Head of caudate nucleus (tissue), 42 donors: ENCODE measurements around the gene AATK.
A peak's percentile ranks its signal among the peaks of the same experiment; 100 is the strongest.

Experiments used
- DNase-seq, 42 donors: peaks; one replicate each; pipeline versions ENCODE4 v3.0.0 to v3.0.0-alpha.2; 2020 to 2021; ENCODE audit warnings: mixed read lengths in 7 of 42
- intact Hi-C: fragments of 100-400 bp; cut with DNase I; formaldehyde crosslinking; loops from one replicate; pipeline ENCODE4 v1.15.0; 2022

The AATK gene

DNA sequence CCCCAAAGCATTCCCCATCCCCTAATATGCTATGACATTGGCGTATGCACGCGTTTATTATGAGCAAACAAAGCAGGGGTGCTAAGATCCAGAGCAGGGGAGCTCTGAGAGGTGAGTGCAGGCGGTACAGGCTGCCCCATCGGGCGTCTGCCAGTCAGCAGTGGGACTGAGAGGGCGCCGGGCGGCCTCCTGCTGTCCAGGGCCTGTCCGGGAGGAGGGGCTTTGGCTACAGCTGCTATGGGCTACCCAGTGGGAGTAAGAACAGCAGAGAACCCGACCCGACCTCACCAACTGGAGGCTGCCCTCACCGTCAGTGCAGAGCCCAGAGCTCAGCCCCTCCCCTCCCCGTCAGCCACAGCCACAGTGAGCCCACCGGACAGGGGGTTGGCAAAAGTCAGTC, 18.5 kb upstream of the AATK start:
- no peak for DNase-seq
- intact Hi-C loops: no loop called here

GRCh38 chr17:81183807-81184206, 17.8 kb upstream of the AATK start:
- no peak for DNase-seq
- intact Hi-C loops: no loop called here

- intact Hi-C loops: no loop called here
- no peak for DNase-seq
Observed at GRCh38 chr17:81183316-81183715, 17.3 kb upstream of the AATK start.

- intact Hi-C loops: no loop called here
Observed at GRCh38 chr17:81182596-81182995, 16.6 kb upstream of the AATK start.

GRCh38 chr17:81181811-81182185, 15.8 kb upstream of the AATK start:
- intact Hi-C loops: no loop called here
- no peak for DNase-seq

More at GRCh38 chr17:81182596-81182995, 16.6 kb upstream of the AATK start:
- no peak for DNase-seq

DNA sequence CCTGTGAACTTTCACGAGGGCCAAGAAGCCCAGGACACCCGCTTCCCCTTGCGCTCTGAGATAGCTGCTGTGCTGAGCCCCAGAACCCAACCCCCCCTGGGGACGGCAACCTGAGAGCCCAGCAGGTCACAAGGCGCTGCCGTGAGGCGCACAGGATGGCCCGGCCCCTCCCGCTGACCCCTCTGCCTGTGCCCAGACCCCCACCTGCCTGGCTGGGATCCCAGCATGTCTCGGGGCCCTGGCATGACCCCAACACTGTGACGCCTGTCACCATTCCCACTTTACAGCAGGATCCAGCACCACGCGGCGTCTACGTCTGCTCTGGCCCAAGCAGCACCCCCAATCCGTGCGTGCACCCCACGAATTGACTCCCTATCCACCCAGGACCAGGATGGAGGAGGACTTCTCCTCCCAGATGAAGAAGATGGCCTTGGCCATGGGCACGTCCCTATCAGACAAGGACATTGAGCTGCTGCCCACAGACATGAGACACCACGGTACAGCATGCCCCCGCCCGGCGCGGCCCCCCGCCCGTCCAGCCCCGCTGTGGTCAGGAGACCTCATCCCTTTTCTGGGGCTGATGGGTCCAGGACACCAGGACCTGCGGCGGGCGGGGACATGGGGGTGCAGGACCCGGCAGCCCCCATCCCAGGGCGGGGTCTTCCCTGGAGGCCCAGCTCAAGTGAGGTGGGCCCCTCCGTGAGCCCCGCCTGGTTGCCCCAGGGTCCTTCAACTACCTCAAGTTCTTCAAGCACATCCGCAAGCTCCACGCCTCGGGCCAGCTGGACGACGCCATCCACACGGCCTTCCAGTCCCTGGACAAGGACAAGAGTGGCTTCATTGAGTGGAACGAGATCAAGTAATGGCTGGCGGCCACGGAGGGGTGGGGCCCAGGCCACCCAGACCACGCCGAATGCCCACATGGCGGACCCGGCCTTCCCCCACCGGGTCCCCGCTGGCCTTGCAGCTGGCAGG, 15.1 kb upstream of the AATK start:
- intact Hi-C loops: no loop called here
- DNase-seq: no peak

DNA sequence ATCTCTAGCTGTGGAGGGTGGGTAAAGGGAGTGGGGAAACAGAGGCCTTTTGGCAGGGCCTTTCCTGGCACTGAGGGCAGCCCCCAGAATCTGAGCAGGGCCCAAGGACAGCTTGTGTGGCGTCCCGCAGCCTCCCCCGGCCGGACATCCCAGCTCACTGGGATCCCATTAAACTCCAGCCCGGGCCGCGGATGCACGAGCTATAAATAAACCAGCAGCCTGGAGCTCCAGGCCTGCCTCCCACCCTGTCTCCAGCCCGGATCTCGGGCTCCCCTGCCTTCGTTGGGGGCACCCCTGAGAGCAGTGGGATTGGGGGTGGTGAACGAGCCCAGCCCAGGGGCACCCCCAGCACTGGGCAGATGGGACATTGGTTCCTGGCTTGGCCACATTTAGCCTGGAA, 13.8 kb upstream of the AATK start:
- intact Hi-C loops: no loop called here
- no peak for DNase-seq

DNA sequence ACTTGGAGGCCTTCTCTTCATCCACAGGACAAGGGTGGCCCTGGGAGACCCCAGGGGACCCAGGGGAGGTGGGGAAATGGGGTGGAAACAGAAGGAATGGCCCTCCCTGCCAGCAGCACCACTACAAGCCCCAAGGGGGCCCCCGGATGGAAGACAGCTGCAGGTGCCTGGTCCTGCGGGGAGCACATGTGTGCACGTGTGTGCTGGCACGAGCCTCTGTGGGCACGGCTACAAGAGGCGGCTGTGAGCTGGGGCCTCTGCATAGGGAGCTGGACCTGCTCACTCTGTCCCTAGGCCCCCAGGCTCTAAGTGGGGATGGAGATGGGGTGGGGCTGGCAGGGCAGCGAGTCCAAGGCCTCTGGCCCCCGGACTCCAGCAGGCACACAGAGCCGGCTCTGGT, 13.2 kb upstream of the AATK start:
- no peak for DNase-seq
- intact Hi-C loops: no loop called here

DNA sequence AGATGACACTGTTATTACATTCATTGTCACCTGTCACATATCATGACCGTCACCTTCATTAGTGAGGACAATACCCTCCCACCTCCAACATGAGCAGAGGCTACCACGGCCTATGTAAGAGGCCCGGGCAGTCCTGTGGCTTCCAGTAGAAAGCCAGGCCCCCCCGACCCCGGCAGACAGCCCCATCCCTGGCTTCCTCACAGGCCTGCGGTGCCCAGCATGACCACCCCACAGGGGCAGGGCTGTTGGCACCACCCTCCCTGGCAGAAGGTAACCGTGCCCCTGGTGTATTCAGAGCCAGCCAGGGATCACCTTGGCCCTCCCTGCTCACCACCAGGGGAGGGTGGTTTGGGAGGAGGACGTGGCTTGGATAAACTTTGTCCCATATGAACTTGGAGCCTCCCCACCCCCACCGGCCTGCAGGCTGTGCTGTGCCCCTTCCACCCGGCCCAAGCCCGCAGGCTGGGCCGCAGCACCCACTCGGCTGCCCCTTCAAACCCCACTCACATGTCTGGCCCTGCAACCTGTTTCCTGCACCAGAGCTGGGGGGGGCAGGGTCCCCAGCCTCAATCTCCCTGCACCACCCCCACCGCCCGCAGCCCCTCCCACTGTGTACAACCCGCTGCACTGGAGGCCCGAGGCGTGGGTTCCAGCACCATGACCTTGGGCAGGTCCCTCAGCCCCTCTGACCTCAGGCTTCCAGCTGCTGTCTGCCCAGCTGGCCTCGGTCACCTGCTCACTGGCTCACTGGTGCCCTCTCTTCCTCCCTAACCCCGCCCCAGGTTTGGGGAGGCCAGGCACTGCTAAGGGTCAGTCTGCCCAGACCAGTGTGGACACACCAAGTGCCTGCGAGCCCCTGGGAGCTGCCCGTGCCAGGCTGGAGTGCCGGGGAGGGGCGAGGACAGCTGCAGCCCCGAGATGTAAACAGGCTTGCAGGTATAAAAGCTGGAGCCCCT, 12.4 kb upstream of the AATK start:
- intact Hi-C loops: no loop called here
- DNase-seq: no peak

- DNase-seq: no peak
- intact Hi-C loops: no loop called here
Observed at GRCh38 chr17:81176666-81177065, 10.6 kb upstream of the AATK start.

- no peak for DNase-seq
- intact Hi-C loops: no loop called here
Observed at GRCh38 chr17:81173762-81174155, 7.7 kb upstream of the AATK start.

DNA sequence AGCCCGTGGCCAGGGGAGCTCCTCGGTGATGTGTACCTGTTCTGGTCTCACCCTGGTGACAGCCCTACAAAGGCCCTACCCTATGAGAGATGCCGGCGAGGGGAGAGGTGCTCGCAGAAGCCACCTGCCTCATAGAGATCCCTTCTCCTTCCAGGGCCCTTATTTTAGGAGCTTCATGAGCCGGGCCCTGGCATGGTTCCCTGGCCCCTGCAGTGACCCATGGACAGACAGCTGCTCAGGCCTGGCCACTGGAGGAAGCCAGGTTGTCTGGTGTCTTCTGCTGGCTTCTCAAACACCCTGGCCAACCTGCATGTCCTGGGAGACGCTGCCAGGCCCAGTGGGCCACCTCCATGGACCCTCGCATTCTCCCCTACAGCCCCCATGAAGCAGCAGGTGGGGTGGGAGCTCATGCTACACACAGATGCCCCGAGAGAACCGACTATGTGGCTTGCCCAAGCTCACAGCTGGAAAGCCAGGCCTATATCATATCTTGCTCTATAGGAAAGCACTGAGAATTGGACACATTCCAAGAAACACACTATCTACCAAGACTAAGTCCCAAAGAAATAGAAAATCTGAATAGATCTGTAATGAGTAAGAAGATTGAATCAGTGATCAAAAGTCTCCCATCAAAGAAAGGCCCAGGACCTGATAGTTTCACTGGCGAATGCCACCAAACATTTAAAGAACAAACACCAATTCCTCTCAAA, 7.2 kb upstream of the AATK start:
- intact Hi-C loops: no loop called here
- no peak for DNase-seq

DNA sequence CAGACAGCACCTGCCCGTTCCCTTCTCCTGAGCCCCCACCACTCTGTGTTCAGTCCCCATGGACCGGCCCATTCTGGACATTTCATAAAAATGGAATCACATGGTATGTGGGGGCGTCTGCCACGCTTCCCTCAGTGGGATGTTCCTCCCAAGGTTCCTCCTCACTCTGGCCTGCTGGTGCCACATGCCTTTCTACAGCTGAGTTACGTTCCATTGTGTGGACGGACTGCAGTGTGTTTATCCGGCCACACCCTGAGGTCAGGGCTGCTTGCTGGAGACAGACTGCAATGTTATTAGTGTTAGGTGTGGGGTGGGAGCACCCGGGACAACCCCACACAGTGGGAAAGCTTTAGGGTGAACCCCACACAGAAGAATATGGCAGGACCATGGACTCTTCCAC, 5.9 kb upstream of the AATK start:
- intact Hi-C loops: no loop called here
- no peak for DNase-seq

- intact Hi-C loops: no loop called here
- no peak for DNase-seq
Observed at GRCh38 chr17:81170727-81171494, 4.9 kb upstream of the AATK start.

GRCh38 chr17:81169870-81170309, 3.9 kb upstream of the AATK start:
- intact Hi-C loops: no loop called here
- no peak for DNase-seq

DNA sequence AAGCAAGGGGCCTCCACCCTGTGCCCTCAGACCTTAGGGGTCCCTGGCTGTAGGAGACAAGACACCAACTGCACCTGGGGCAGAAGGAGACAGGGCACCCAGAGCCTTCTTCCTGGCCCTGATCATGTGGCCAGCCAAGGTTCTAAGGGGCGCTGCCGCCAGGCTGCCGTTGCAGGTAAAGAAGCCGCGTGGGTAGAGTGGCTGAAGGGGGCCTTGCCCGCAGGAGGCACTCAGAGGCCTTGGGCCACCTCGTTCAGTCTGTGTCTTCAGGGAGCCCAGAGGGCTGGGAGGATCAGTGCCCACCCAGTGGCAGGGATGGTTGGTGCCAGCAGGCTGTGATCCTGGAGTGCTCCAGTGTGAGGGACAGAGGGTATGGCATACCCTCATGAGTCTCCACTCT, 1.6 kb upstream of the AATK start:
- intact Hi-C loops: no loop called here
- no peak for DNase-seq

DNA sequence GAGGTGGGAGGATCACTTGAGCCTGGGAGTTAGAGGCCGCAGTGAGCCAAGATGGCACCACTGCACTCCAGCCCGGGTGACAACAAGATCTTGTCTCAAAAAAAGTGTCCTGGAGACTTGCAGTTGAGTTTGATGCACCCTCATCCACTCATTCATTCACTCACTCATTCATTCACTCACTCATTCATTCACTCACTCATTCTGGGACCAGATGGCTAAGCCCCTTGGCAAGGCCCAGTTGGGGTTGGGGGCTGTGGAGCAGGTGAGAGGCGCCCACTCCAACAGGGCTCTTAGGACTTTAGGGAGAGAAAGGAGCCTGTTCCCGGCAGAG, 1.1 kb upstream of the AATK start:
- intact Hi-C loops: no loop called here
- no peak for DNase-seq

- intact Hi-C loops: no loop called here
- DNase-seq: peak in 41 of 42 donors; percentile 34 to 83 (median 67)
Observed at GRCh38 chr17:81165246-81166032, 582 bp downstream of the AATK start, which contains the start of gene PVALEF. PVALEF (plus strand) TSS chr17:81165507; CDS start chr17:81181227, 15,720 bp downstream.
